Tibial nerve (tissue), 4 donors: ENCODE data around the gene SMAD4.

ENCODE experiments used
- CTCF ChIP-seq, 5 experiments: fragments of 200-600 bp in 3 of 5; fragments of 450-650 bp in 2 of 5; sonication (generic) in 3 of 5; IDR thresholded peaks; one replicate each; pipeline ENCODE4 v1.5.1; 2016 to 2019; ENCODE audit warnings: antibody characterized with exemption in 5 of 5, mild to moderate bottlenecking in 3 of 5, moderate library complexity in 2 of 5
- EP300 ChIP-seq, 2 donors: sonication (generic); formaldehyde crosslinking; IDR thresholded peaks; one replicate each; pipeline ENCODE4 v1.6.1; 2017; ENCODE audit warnings: antibody characterized with exemption in 2 of 2, mild to moderate bottlenecking in 1 of 2

- TF ChIP-seq EP300 (IDR thresholded peaks at IDR 0.05): no peak
- TF ChIP-seq CTCF (IDR thresholded peaks at IDR 0.05): no peak
Observed at GRCh38 chr18:51012441-51012840, 17.6 kb upstream of the SMAD4 start.
